Spleen (tissue), 7 donors: ENCODE data around the gene NIPA2.

Experiments
- CTCF ChIP-seq, 11 experiments: fragments of 200-600 bp in 7 of 11; fragments of 450-650 bp in 4 of 11; sonication (generic) in 4 of 11; IDR thresholded peaks in 8 of 11; conservative IDR thresholded peaks in 3 of 11; 1 replicate in 7 of 11; 2 replicates in 4 of 11; pipeline versions ENCODE4 v1.4.0 to v1.8.0; 2016 to 2021; ENCODE audit warnings: antibody characterized with exemption in 11 of 11, inconsistent platforms in 4 of 11, mild to moderate bottlenecking in 1 of 11
- POLR2AphosphoS5 ChIP-seq, 3 donors: sonication (generic); formaldehyde crosslinking; IDR thresholded peaks; one replicate each; pipeline ENCODE4 v1.5.1; 2017; ENCODE audit warnings: antibody characterized with exemption in 3 of 3
- donor health status: DM: no; HTN: no; CAD: no; lungs with moderate emphysema.
- donor health status: DM: no; HTN: no; CAD: no.
- donor health status: DM: no; HTN: no; CAD: no.

DNA sequence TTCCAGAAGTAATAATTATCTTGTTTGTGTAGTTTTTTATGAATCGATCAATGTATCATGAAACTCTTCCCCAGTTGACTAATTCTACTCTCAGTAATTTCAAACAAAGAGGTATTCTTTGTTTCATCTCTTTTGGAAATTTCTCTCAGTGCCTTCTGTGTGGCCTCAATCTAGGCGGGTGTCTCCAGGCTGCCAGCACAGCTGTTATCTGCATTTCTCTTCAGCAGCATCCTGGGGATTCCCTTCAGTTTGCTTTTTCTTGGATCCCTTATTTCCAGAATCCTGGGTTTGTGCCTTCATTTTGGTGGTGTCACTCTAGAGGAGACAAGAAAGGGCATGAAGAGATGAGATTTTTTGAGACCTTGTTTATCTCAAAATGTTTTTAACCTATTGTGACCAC is 22.7 kb downstream of the NIPA2 start:
- no peak for TF ChIP-seq POLR2AphosphoS5 (IDR thresholded peaks at IDR 0.05)
- no peak for TF ChIP-seq CTCF (IDR thresholded peaks at IDR 0.05 in 8 of 11, conservative IDR thresholded peaks at IDR 0.05 in 3 of 11)
